SK-N-MC (cell line): Measurements from ENCODE around the gene CPT1A.

Source experiments
- EZH2 ChIP-seq: fragments of 200-600 bp; sonication (generic); IDR thresholded peaks from one replicate; pipeline ENCODE4 v1.6.1; 2017; ENCODE audit warnings: antibody characterized with exemption
- FOXP2 ChIP-seq: optimal IDR thresholded peaks from 2 replicates; pipeline ENCODE3; 2011; ENCODE audit warnings: mild to moderate bottlenecking, moderate library complexity; ENCODE audit not compliant: insufficient read depth; ENCODE audit errors: extremely low read length, control extremely low read depth
- POLR2AphosphoS5 ChIP-seq: IDR thresholded peaks from 2 replicates; pipeline ENCODE4 v1.6.1; 2012; ENCODE audit warnings: mild to moderate bottlenecking, low read depth, low read length, borderline replicate concordance

- TF ChIP-seq EZH2 = no peak
- no peak for TF ChIP-seq POLR2AphosphoS5
- TF ChIP-seq FOXP2 = no peak
These were observed 74.0 kb downstream of the CPT1A start for GRCh38 chr11:68767672-68768071.
